DMS153 (cell line): ENCODE measurements around the gene SEMA4B.

Source experiments
- DNase-seq: peaks from one replicate; lab custom pipeline; 2025; lab: John Stamatoyannopoulos, UW

SEMA4B gene

GRCh38 chr15:90203922-90204321 is 2.8 kb downstream of the SEMA4B start:
- peak; percentile 49 for DNase-seq

DNA sequence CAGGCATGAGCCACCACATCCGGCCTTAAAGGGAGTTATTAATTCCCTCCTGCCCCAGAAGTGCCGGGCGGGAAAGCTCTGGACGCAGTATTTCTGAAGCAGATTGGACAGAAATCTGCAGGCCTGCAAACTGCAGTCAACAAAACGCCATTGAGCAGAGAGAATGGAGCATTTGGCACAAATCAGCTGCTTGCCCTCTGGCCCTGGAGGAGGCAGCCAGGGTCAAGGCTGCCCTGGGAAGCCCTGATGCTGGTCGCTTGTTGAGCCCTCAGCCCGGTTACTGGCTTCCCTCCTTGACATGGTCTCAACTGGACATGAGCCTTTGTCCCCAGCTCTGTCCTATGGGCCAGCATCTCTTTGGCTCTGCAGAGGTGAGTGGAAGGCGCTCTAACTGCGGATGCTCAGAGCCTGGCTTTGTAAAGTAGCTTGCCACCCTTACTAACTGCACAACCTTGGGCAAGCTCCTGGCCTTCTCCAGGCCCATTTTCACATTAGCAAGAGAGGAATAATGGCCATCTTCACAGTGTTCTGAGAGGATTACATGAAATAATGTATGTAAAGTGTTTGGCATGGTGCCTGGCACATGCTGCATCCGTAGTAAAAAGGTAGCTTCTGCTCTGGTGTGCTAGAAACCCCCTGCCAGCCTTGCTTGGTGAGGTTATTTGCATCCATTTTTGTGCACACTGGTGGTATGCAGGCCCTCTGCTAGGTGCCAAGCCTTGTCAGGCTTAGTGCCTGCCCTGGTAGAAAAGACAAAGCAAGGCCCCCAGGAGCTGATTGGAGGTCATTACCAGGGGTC is 4.1 kb downstream of the SEMA4B start:
- DNase-seq, result no peak

DNA sequence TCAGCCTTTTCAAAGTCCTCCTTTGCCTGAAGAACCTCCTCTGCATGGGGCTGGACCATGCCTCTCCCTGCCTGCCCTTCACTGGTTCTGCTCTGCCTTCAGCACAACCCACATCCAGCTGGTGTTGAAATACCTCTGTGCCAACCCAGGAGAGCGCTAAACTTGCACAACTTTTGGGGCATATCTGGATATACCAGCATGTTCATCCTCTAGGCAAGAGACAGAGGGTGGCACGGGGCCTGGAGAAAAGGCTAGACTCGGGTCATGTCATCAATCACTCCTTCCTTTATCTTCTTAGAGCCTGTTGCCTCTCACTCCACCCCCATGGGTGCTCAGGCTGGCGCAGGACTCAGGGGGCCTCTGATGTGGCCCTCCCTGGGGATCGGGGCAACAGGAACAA is 4.8 kb downstream of the SEMA4B start:
- no peak for DNase-seq

GRCh38 chr15:90207252-90207651 is 6.1 kb downstream of the SEMA4B start:
- DNase-seq, result no peak

GRCh38 chr15:90208356-90208755 is 7.2 kb downstream of the SEMA4B start:
- no peak for DNase-seq

- DNase-seq, result no peak
Observed at GRCh38 chr15:90209591-90209990, 8.5 kb downstream of the SEMA4B start.

- DNase-seq, result no peak
Observed at GRCh38 chr15:90210593-90210992, 9.5 kb downstream of the SEMA4B start.

DNA sequence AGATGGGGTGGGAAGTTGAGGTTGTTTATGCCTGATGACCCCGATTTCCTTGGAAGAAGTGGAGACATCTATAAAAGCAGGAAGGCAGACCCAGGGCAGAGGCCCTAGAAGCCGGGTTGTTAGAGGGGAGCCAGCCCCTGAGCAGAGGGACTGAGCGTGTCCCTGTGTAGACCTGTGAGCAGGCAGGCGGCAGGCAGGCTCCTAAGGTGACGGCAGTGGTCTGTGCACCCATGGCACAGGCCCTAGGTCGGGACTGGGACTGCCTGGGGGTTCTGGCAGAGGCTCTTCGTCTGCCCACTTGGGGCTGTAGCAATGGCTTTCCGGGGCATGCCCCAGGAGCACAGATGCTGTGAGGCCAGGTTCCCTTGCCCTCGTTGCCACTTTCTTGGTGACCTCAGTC is 9.9 kb downstream of the SEMA4B start:
- DNase-seq, result no peak

GRCh38 chr15:90211440-90212143 is 10.5 kb downstream of the SEMA4B start:
- DNase-seq, result no peak

DNA sequence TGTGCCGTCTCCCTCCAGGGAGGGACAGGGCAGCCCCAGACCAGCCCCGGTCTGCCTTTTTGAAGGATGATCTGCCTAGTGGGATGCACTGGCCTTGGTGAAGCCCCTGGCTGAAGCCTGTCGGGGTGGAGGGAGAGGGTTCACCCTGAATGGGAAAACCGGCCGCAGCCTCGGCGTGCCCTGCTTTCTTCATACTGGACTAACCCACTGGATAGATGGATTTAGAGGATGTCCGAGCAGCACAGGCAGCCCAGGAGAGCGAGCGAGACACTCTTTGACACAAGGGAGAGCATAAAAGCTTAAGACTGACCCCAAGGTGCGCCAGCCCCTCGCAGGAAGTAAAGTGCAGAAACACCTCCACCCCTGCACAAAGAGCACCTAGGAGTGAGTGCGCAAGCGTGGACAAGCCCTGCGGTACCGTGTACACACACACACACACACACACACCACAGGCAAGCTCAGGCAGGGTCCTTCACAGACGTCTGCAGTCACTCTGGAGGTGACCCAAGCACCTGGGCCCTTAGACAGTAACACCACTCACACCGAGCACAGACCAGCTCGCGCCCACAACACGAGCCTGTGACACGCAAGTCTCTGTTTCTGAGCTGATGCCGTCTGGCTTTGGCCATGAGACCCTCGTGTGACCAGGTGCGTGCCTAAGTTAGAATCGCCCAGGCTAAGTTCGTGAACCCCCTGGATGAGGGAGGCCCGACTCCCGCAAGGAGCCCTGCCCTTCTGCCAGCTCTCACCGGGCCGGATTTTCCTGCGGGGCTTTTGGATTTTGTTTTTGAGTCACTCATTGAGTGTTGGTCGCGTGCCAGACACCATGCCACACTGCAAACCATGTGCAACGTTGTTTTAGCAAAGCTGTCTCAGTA is 11.3 kb downstream of the SEMA4B start:
- DNase-seq, result no peak

DNA sequence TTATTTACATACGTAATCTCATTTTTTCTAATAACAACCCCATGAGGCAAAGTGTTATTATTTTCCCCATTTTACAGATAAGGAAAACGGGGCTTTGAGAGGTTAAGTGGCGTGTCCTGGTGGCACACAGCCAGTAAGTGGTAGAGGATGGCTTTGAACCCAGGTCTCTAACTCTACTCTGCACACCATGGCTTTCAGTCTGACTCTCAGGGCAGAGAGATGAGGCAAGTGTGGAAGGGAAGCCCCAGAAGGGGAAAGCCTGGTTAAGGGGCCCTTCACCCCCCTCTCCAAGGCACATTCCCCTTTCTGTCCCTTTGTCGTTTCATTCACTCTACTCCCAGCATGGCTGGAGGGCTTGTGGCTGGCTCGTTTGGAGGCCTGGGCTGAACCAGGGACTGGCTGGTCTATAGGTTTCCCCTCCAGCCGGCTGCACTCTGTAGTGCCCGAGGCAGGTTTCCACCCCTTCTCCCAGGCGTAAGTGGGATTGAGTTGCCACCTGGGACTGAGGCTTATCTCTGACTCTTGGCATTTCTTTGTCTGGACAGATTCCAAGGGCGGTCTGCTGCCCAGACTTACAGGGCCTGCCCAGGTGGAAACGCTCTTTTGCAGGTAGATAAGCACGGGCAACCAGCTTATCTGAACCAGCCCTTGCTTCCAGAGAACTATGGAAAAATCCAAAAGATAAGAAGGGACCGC is 12.1 kb downstream of the SEMA4B start:
- no peak for DNase-seq

DNA sequence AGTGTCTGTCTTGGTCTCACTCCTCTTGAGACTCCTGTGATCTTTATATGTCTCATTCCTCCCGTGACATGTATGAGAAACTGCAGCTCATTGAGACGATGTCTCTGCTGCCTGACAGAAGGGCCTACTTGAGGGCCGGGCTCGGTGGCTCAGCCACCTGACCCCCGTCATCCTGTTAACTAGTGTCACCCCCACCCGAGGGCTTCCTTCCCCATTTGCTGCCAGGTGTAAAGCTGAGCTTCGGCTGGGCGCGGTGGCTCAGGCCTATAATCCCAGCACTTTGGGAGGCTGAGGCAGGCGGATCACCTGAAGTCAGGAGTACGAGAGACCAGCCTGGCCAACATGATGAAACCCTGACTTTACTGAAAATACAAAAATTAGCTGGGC is 12.7 kb downstream of the SEMA4B start:
- DNase-seq, result no peak

- DNase-seq, result no peak
Observed at GRCh38 chr15:90214553-90215196, 13.5 kb downstream of the SEMA4B start.

- no peak for DNase-seq
Observed at GRCh38 chr15:90217671-90218394, 16.7 kb downstream of the SEMA4B start.

- DNase-seq, result no peak
Observed at GRCh38 chr15:90219421-90220141, 18.5 kb downstream of the SEMA4B start.

- peak; percentile 1 for DNase-seq
Observed at GRCh38 chr15:90221246-90221900, 20.2 kb downstream of the SEMA4B start.

DNA sequence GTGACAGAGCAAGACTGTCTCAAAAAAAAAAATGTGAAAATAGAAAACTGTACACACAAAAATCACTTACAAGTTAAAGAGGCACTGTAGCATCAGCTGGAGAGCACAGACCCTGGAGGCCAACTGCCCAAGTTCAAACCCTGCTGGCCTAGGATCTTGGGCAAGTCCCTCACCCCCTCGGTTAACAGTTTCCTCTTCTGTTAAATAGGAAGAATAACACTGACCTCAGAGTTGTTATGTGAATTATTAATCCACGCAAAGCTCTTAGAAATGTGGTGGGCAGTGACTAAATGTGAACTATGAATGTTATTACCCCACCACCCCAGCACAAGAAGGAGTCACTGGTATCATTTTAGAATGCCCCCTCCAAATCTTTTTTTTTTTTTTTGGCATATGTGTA is 21.4 kb downstream of the SEMA4B start:
- DNase-seq, result no peak

DNA sequence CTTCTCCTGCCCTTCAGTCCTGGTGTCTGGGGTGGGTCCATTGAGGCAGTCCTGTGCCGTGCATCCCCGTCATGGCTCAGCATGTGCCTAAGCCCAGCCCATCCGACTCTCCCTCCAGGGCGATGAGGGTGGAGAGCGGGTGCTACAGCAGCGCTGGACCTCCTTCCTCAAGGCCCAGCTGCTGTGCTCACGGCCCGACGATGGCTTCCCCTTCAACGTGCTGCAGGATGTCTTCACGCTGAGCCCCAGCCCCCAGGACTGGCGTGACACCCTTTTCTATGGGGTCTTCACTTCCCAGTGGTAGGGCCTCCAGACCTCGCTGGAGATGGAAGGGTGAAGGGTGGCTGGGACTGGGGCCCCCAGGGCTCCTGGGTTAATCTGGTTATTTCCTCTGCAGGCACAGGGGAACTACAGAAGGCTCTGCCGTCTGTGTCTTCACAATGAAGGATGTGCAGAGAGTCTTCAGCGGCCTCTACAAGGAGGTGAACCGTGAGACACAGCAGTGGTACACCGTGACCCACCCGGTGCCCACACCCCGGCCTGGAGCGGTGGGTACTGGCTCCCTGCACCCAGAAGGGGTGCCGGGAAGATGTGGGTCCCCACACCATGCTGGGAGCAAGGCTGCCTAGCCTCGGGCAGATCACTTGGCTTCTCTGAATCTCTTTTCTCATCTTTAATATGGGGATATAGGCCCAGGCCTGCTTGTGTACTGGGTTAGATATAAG is 22.5 kb downstream of the SEMA4B start:
- no peak for DNase-seq

GRCh38 chr15:90225047-90225446 is 23.9 kb downstream of the SEMA4B start:
- no peak for DNase-seq
